Measurements from ENCODE around the gene MEGF6.

DNA sequence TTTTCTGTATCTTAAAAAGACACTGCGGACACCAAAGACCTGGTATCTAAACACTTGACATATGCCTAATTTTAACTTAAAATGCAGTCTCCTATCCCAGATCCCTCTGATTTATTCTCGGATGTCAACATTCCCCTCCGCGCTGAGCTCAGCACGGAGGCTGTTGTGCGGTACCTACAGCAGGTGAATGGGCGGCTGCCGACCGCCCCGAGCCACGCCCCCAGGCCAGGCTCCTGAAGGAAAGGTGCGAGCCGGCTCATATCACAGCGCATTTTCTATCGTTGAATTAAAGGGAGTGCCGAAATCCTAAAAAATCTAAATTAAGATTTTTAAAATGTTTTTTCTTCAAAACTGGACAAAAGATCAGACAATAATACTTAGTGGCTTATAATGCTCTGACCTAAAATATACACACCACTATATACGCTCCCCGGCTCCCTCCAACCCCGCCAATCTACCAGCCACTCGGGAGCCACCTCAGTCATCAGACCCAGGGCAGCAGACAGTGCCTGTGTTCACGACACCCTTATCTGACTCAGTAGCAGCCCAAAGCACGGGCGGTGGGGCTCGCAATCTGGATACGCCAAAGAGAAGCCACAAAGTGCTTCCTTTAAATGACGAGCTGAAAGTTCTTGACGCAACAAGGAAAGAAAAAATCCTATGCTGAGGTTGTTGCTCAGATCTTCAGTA is 34.5 kb upstream of the MEGF6 start:
- TF ChIP-seq, protein P1, sequence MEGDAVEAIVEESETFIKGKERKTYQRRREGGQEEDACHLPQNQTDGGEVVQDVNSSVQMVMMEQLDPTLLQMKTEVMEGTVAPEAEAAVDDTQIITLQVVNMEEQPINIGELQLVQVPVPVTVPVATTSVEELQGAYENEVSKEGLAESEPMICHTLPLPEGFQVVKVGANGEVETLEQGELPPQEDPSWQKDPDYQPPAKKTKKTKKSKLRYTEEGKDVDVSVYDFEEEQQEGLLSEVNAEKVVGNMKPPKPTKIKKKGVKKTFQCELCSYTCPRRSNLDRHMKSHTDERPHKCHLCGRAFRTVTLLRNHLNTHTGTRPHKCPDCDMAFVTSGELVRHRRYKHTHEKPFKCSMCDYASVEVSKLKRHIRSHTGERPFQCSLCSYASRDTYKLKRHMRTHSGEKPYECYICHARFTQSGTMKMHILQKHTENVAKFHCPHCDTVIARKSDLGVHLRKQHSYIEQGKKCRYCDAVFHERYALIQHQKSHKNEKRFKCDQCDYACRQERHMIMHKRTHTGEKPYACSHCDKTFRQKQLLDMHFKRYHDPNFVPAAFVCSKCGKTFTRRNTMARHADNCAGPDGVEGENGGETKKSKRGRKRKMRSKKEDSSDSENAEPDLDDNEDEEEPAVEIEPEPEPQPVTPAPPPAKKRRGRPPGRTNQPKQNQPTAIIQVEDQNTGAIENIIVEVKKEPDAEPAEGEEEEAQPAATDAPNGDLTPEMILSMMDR (IDR thresholded peaks at IDR 0.05; ENCODE audit: low read depth, low read length), result no peak
- TF ChIP-seq EZH2phosphoT487 (IDR thresholded peaks at IDR 0.05; ENCODE audit: low read depth), result no peak

All from OCI-LY3 (cell line).